Thyroid gland (tissue), 4 donors: ENCODE data around the gene KLHDC9. TPM values are rescaled to one million over a fixed set of nuclear protein-coding genes. Genes with fewer than 3 reads are reported as not detected.

Experiments
- DNase-seq, 2 donors: peaks; one replicate each; pipeline ENCODE4 v3.0.0-alpha.2; 2019
- H3K27ac ChIP-seq, 3 donors: fragments of 200-600 bp; sonication (generic); 1 replicate in 2 of 3; 2 replicates in 1 of 3; pipeline ENCODE4 v1.5.1; 2016 to 2019; ENCODE audit warnings: mild to moderate bottlenecking in 1 of 3, moderate library complexity in 1 of 3
- H3K27me3 ChIP-seq: fragments of 200-600 bp; sonication (generic); one replicate; pipeline ENCODE4 v1.5.1; 2019
- H3K36me3 ChIP-seq, 2 donors: fragments of 200-600 bp; sonication (generic); one replicate each; pipeline ENCODE4 v1.5.1; 2016 to 2019
- H3K4me1 ChIP-seq, 2 donors: fragments of 200-600 bp; sonication (generic); one replicate each; pipeline ENCODE4 v1.5.1; 2017 to 2019
- H3K4me3 ChIP-seq, 3 donors: fragments of 200-600 bp; sonication (generic); replicated peaks in 1 of 3; 1 replicate in 2 of 3; 2 replicates in 1 of 3; pipeline ENCODE4 v1.5.1; 2016; ENCODE audit warnings: mild to moderate bottlenecking in 1 of 3
- H3K9me3 ChIP-seq: fragments of 200-600 bp; sonication (generic); one replicate; pipeline ENCODE4 v1.5.1; 2017
- POLR2A ChIP-seq, 2 donors: fragments of 450-650 bp; IDR thresholded peaks; one replicate each; pipeline ENCODE4 v1.6.1; 2017; ENCODE audit warnings: antibody characterized with exemption in 2 of 2, mild to moderate bottlenecking in 2 of 2, moderate library complexity in 1 of 2
- WGBS, 2 donors: methylation state at CpG; one replicate each; pipeline ENCODE4 v1.1.5; 2017; 5-methylcytosine and 5-hydroxymethylcytosine counted together
- intact Hi-C: fragments of 100-400 bp; cut with DNase I; formaldehyde crosslinking; loops from one replicate; pipeline ENCODE4 v1.15.1; 2023
- total RNA-seq, 4 donors: library from RNA; depleted of rRNA; stranded (reverse); fragments of >200 nt; gene quantifications; one replicate each; pipeline ENCODE4 v1.2.3, GENCODE V29; 2016
- TF ChIP-seq, protein P1 (sequence below), 6 experiments: fragments of 200-600 bp in 3 of 6; fragments of 450-650 bp in 3 of 6; sonication (generic) in 3 of 6; IDR thresholded peaks; one replicate each; pipeline ENCODE4 v1.5.1; 2016 to 2019; ENCODE audit warnings: antibody characterized with exemption in 6 of 6, mild to moderate bottlenecking in 2 of 6, inconsistent platforms in 1 of 6, moderate library complexity in 1 of 6

The KLHDC9 gene
- total RNA-seq, 4 donors from 2014 or later, result 6.9 to 31.8 (median 19.2) TPM

- no peak for DNase-seq
- H3K9me3 ChIP-seq, result no peaks in the 10 kb centered on the region
- TF ChIP-seq POLR2A (IDR thresholded peaks at IDR 0.05), result no peak
- TF ChIP-seq, protein P1, sequence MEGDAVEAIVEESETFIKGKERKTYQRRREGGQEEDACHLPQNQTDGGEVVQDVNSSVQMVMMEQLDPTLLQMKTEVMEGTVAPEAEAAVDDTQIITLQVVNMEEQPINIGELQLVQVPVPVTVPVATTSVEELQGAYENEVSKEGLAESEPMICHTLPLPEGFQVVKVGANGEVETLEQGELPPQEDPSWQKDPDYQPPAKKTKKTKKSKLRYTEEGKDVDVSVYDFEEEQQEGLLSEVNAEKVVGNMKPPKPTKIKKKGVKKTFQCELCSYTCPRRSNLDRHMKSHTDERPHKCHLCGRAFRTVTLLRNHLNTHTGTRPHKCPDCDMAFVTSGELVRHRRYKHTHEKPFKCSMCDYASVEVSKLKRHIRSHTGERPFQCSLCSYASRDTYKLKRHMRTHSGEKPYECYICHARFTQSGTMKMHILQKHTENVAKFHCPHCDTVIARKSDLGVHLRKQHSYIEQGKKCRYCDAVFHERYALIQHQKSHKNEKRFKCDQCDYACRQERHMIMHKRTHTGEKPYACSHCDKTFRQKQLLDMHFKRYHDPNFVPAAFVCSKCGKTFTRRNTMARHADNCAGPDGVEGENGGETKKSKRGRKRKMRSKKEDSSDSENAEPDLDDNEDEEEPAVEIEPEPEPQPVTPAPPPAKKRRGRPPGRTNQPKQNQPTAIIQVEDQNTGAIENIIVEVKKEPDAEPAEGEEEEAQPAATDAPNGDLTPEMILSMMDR (IDR thresholded peaks at IDR 0.05), result no peak
- H3K27me3 ChIP-seq, result no peaks in the 10 kb centered on the region
- H3K4me1 ChIP-seq, result no peaks in the 10 kb centered on the region
- no peaks in the 10 kb centered on the region for H3K36me3 ChIP-seq
- intact Hi-C loops, result no loop called here
- no peak overlapping the region for H3K4me3 ChIP-seq
- H3K27ac ChIP-seq, result no peak overlapping the region
- WGBS, 2 donors, result 87 to 88% methylated on average over 3 to 9 of the region's 9 CpGs
Measured at GRCh38 chr1:161077426-161077825, 20.7 kb upstream of the KLHDC9 start.

DNA sequence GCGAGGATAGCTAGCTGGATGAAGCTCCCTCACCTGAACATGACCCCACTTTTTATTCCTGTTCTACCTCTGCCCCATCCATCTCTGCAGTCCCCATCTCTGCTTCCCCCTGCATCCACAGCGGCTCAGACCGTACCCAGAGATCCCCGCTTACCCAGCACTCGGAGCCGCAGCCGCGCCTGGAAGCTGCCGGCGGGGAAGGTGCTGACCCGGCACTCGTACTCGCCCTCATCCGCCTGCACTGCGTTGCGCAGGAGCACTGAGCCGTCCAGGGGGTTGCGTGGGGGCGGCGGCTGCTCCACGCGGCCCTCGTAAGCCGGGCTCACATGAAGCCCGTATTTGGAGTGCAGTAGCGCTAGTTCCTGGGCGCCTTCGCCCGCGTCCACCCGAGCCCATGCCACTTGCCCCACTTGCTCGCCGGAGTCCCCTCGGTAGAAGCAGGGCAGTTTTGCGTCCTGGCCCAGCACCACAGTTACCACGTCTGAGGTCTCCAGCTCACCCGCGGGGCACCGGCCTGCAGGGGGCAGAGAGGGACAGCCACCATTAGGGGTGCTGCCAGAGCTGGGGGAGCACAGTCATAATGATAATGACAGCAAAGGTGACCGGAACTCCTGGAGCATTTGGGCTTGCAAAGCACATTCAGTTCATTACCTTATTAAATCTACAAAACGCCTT is 18.6 kb upstream of the KLHDC9 start:
- WGBS, 2 donors, result 58% methylated on average over 38 to 41 of the region's 41 CpGs
- DNase-seq, result no peak

DNA sequence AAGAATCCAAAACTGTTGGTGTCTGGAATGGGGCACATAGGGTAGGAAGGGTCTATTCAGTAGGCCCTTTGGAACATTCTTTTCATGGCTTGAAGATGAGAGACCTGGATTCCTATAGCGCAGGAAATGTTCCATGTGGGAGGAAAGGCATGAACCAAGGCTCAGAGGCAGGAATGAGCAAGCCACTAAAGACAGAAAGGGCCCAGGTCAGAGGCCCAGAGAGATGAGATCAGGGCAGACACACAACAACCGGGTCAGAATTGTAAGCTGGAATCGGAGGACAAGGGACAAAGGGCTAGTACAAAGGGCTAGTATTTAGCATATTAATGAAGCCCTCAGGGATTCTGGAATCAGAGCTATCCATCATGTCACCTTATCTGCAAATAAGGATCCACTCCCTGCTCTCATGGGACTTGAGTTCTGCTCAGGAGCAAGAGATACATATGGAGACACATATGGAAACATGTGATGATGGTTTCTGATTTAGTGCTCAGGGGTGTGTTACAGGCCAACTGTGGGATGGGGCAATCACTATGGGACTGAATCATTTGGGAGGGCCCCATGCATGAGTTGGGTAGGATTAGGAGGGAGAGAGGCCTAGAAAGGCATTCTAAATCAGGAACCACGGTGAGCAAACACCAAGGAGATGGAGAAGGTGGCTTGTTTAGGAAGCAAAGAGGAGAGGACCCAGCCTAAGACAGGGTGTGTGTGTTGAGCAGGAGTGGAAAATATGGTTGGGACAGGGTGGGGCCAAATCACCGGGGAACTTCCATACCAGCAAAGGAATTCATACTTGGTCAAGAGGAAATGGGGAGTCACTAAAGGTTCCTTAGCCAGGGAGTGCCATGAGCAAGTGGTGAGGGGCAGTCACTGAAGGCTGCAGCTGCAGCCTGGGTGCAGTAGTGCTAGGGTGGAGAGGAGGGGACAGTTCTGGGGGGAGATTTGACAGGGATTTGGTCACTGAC is 17.4 kb upstream of the KLHDC9 start:
- Histone ChIP-seq H3K27ac (no peak overlapping the region), H3K4me1 (peaks cover 0 to 11% of the 10 kb centered on the region in 2 donors), H3K9me3 (no peaks in the 10 kb centered on the region), H3K36me3 (no peaks in the 10 kb centered on the region), H3K4me3 (no peak overlapping the region), H3K27me3 (no peaks in the 10 kb centered on the region)
- WGBS, 2 donors, result 77 to 85% methylated on average over 5 of the region's 5 CpGs
- DNase-seq, result no peak
- TF ChIP-seq, protein P1 (IDR thresholded peaks at IDR 0.05), result no peak
- no peak for TF ChIP-seq POLR2A (IDR thresholded peaks at IDR 0.05)
- intact Hi-C loops, result no loop called here

More for the DNA sequence above, 18.6 kb upstream of the KLHDC9 start:
- Histone ChIP-seq H3K9me3 (no peaks in the 10 kb centered on the region), H3K4me3 (no peak overlapping the region), H3K4me1 (peaks cover 0 to 11% of the 10 kb centered on the region in 2 donors), H3K36me3 (no peaks in the 10 kb centered on the region), H3K27ac (no peak overlapping the region), H3K27me3 (no peaks in the 10 kb centered on the region)
- no peak for TF ChIP-seq POLR2A (IDR thresholded peaks at IDR 0.05)
- intact Hi-C loops, result no loop called here

DNA sequence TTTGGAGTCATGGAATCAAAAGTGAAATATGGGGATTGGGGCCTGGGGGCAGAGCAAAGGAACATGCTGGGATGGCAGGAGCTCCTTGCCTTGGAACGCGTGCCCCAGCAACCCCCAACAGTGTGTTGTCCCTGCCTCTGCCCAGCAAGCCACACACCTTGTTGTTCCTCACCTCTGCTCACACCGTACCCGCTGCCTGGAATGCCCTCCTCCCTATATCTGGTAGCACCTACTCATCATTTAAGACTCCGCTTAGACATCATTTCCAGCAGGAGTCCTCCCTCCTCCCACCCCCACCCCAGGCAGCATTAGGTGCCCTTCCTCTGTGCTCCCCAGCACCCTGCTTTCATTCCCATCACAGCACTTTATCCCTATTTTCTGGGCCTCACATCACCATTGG is 16.6 kb upstream of the KLHDC9 start:
- intact Hi-C loops, result no loop called here
- H3K27ac ChIP-seq, result no peak overlapping the region
- no peaks in the 10 kb centered on the region for H3K36me3 ChIP-seq
- H3K4me3 ChIP-seq, result no peak overlapping the region
- 76 to 77% methylated on average over 5 of the region's 5 CpGs for WGBS, 2 donors
- no peak for DNase-seq
- H3K27me3 ChIP-seq, result no peaks in the 10 kb centered on the region
- no peaks in the 10 kb centered on the region for H3K9me3 ChIP-seq
- TF ChIP-seq, protein P1 (IDR thresholded peaks at IDR 0.05), result no peak
- TF ChIP-seq POLR2A (IDR thresholded peaks at IDR 0.05), result no peak
- H3K4me1 ChIP-seq, result peaks cover 0 to 11% of the 10 kb centered on the region in 2 donors

DNA sequence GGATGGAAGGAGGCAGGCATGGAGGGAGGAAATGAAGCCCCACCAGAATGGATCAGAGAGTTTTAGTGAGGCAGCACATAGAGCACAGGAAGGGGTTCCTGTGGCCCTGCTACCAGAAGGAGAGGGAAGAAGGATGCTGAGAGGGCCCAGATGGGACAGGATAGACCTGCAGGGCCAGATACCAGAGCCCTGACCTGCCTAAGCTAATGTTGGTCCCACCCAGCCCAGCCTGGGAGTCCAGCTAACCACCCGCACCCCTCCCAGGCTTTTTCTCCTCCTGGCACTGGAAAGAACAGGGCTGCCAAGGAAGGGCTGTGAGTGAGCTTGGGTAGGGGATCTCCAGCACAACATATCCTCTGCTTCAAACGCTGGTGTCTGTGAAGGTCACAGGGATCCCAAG is 15.7 kb upstream of the KLHDC9 start:
- DNase-seq, result no peak
- H3K4me3 ChIP-seq, result no peak overlapping the region
- intact Hi-C loops, result no loop called here
- H3K36me3 ChIP-seq, result no peaks in the 10 kb centered on the region
- peaks cover 0 to 11% of the 10 kb centered on the region in 2 donors for H3K4me1 ChIP-seq
- 79 to 82% methylated on average over 2 of the region's 2 CpGs for WGBS, 2 donors
- H3K27me3 ChIP-seq, result no peaks in the 10 kb centered on the region
- H3K27ac ChIP-seq, result no peak overlapping the region
- no peak for TF ChIP-seq POLR2A (IDR thresholded peaks at IDR 0.05)
- TF ChIP-seq, protein P1 (IDR thresholded peaks at IDR 0.05), result no peak
- H3K9me3 ChIP-seq, result no peaks in the 10 kb centered on the region
